HG02623 (cell line): ENCODE data around the gene ZNF74.

Experiments
- ATAC-seq: cut with Tn5 transposase; IDR thresholded peaks from one replicate; pipeline ENCODE4 v1.9.1; 2021; ENCODE audit warnings: moderate library complexity; ENCODE audit not compliant: unreplicated experiment

ZNF74 gene

GRCh38 chr22:20430720-20431510, 37.0 kb downstream of the ZNF74 start:
- no peak for ATAC-seq

GRCh38 chr22:20431511-20432192, 37.7 kb downstream of the ZNF74 start:
- no peak for ATAC-seq

GRCh38 chr22:20432244-20432686, 38.3 kb downstream of the ZNF74 start:
- ATAC-seq: no peak

- no peak for ATAC-seq
Observed at GRCh38 chr22:20433191-20433590, 39.2 kb downstream of the ZNF74 start.

GRCh38 chr22:20433686-20434241, 39.8 kb downstream of the ZNF74 start:
- no peak for ATAC-seq

- ATAC-seq: no peak
Observed at GRCh38 chr22:20434264-20434751, 40.4 kb downstream of the ZNF74 start.

GRCh38 chr22:20434773-20435172, 40.8 kb downstream of the ZNF74 start:
- ATAC-seq: no peak

GRCh38 chr22:20435436-20436306, 41.7 kb downstream of the ZNF74 start:
- no peak for ATAC-seq

- no peak for ATAC-seq
Observed at GRCh38 chr22:20436307-20436767, 42.4 kb downstream of the ZNF74 start.

- no peak for ATAC-seq
Observed at GRCh38 chr22:20436768-20437612, 43.0 kb downstream of the ZNF74 start.

GRCh38 chr22:20437613-20438426, 43.9 kb downstream of the ZNF74 start, which contains the start of gene SCARF2:
Gene SCARF2 (minus strand): TSS chr22:20437825. CDS start chr22:20437754, 71 bp downstream.
- no peak for ATAC-seq

- ATAC-seq: no peak
Observed at GRCh38 chr22:20438427-20438677, 44.4 kb downstream of the ZNF74 start.

- no peak for ATAC-seq
Observed at GRCh38 chr22:20438678-20439492, 44.9 kb downstream of the ZNF74 start.

- no peak for ATAC-seq
Observed at GRCh38 chr22:20439556-20439927, 45.6 kb downstream of the ZNF74 start.

GRCh38 chr22:20439928-20440575, 46.1 kb downstream of the ZNF74 start:
- no peak for ATAC-seq

GRCh38 chr22:20440637-20441591, 47.0 kb downstream of the ZNF74 start:
- no peak for ATAC-seq
